ENCODE measurements around the gene NUDT9. TPM values are rescaled to one million over a fixed set of nuclear protein-coding genes. Genes with fewer than 3 reads are reported as not detected.
"Not testable (repeated sequence)": the region's sequence is repeated elsewhere in the genome, so short reads cannot be mapped to it uniquely, and the experiment has no call there.

The NUDT9 gene
- total and polyA plus RNA-seq, 8 donors = 22.1 to 64.4 (median 30.3) TPM

DNA sequence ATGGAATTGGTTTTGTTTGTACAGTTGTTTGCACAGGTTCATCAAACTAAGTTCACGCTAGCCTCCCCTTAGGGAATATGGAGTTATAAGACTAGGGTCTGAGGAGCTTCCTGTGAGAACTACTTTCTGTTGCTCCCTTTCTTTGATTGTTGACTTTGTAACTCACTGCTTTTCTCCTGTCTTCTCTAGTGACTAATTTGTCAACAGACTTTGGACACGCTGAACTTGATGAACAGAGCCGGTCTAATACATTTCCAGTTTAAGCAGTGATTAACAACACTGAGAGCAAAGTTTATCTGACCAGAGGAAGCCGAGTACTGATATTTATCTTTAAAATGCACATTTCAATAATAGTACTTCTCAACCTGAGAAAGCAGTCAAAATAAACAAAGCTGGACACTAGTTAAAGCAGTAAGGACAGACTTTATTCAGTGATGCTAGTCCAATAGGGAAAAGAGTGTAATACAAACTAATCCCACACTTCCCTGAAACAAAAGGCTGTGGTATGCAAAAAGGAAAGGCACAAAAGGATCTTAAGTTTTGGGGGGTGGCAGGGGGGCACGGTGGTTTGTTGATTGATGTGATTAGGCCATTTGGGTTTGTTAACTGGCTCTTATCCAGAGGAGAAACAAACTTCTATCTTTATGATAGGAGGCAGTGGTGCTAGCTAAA lies 2.7 kb upstream of the NUDT9 start:
- FAIRE-seq = no peak
- Histone ChIP-seq H3K4me1 (peaks cover 18 to 31% (median 22%) of the 10 kb centered on the region in 3 donors), H3K27ac (peak overlapping the region in 3 of 4 donors; percentile 12 to 51 (median 32)), H3K36me3 (no peaks in the 10 kb centered on the region), H3K4me3 (no peak overlapping the region), H3K27me3 (no peaks in the 10 kb centered on the region), H3K9me3 (no peaks in the 10 kb centered on the region)
- ATAC-seq = peak in 3 of 4 donors; percentile 5 to 33 (median 11)
- TF ChIP-seq, protein P1, sequence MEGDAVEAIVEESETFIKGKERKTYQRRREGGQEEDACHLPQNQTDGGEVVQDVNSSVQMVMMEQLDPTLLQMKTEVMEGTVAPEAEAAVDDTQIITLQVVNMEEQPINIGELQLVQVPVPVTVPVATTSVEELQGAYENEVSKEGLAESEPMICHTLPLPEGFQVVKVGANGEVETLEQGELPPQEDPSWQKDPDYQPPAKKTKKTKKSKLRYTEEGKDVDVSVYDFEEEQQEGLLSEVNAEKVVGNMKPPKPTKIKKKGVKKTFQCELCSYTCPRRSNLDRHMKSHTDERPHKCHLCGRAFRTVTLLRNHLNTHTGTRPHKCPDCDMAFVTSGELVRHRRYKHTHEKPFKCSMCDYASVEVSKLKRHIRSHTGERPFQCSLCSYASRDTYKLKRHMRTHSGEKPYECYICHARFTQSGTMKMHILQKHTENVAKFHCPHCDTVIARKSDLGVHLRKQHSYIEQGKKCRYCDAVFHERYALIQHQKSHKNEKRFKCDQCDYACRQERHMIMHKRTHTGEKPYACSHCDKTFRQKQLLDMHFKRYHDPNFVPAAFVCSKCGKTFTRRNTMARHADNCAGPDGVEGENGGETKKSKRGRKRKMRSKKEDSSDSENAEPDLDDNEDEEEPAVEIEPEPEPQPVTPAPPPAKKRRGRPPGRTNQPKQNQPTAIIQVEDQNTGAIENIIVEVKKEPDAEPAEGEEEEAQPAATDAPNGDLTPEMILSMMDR (IDR thresholded peaks at IDR 0.05) = no peak
- no peak for DNase-seq
- 3 to 7% methylated on average over 5 of the region's 5 CpGs for WGBS, 2 donors
- intact Hi-C loops (cut with DNase I) = no loop called here

DNA sequence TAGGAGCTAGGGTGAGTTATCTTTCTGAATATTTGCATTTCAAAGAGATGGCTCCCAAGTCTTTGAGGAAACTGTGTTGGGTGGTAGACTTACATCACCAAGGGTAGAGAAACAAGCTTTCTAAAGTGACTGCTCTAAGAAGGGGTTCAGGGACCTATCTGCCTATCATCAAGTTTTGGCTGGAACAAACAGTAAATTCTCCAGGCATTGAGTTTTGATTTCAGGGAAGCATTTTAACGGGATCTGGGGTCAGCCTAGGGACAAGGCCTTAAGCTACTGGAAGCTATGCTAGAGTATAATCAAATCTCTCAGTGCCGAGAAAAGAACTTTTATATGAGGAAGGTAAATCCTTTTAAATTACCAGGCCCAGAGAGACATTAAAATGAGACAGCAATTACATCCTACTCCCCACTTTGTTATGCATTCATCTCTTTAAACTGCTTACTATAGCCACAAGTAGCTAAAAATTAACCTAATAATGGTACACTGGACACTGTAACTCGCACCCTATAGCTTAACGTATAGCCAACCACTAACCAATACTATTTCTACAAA lies 2.0 kb upstream of the NUDT9 start:
- Histone ChIP-seq H3K36me3 (no peaks in the 10 kb centered on the region), H3K9me3 (no peaks in the 10 kb centered on the region), H3K4me3 (no peak overlapping the region), H3K4me1 (peaks cover 18 to 36% (median 28%) of the 10 kb centered on the region in 3 donors), H3K27ac (peak overlapping the region in 2 of 4 donors; percentile 0 to 32), H3K27me3 (no peaks in the 10 kb centered on the region)
- TF ChIP-seq, protein P1 (IDR thresholded peaks at IDR 0.05) = no peak
- ATAC-seq = no peak
- FAIRE-seq = no peak
- WGBS, 2 donors = 63 to 65% methylated on average over 4 of the region's 4 CpGs
- intact Hi-C loops (cut with DNase I) = no loop called here
- DNase-seq = no peak

DNA sequence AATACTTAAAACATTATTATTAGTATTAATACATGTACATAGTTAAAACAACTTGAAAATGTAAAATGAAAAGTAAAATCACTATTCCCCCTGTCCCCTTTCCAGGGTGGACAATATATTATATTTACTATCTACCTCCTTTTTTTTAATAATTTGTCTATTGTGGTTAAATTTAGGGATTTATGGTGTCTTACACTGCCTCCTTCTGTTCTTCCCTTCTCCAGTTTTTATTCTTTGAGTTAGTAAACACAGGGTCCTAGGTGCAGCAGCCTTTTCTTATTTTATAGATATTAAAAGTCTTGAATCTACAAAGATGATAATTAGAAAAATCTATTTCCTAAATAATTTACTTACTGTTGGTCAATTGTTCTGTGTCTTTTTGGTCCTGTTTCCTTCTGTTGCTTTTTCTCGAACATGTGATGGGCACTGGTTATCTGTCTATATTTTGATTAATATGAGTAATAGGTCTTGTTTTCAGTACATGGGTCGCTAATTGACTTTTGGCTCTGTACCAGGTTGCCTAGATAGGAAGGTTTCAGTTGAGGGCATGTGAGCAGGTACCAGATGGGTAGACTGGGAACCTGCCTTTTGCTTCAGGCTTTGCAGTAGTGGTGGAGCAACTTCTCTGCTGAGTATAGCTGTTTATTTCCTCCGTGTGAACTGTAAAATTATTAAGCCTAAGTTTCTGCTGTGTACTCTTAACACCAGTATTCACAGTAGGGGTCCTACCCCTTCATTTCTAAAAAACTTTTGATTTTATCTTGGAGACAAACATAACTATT lies 1.1 kb downstream of the NUDT9 start:
- FAIRE-seq = no peak
- peaks cover 40 to 53% (median 47%) of the 10 kb centered on the region in 3 donors for H3K4me1 ChIP-seq
- H3K27ac ChIP-seq = peak overlapping the region; percentile 76 to 94 (median 89)
- ATAC-seq = peak; percentile 23 to 52 (median 38)
- intact Hi-C loops (cut with DNase I) = no loop called here
- peak overlapping the region; percentile 64 to 83 (median 71) for H3K4me3 ChIP-seq
- TF ChIP-seq, protein P1 (IDR thresholded peaks at IDR 0.05) = no peak
- H3K9me3 ChIP-seq = no peaks in the 10 kb centered on the region
- H3K27me3 ChIP-seq = no peaks in the 10 kb centered on the region
- no peaks in the 10 kb centered on the region for H3K36me3 ChIP-seq
- peak in 3 of 6 donors; percentile 13 to 44 (median 18) for DNase-seq
- WGBS, 2 donors = 0 to 4% methylated on average over 3 of the region's 3 CpGs

DNA sequence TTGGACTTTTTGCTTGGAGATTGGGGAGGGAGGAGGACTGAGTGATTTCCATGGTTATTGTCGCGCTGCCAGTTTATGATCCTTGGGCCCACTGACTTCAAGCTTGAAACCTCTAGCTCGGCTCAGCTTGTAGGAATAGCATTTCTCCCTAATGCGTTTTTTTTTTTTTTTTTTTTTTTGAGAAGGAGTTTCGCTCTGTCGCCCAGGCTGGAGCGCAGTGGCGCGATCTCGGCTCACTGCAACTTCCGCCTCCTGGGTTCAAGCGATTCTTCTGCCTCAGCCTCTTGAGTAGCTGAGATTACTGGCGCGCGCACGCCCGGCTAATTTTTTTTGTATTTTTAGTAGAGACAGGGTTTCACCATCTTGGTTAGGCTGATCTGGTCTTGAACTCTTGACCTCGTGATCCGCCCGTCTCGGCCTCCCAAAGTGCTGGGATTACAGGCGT lies 1.7 kb downstream of the NUDT9 start:
- H3K36me3 ChIP-seq; FAIRE-seq; H3K27me3 ChIP-seq; ATAC-seq; intact Hi-C loops (cut with DNase I); H3K9me3 ChIP-seq; DNase-seq: not testable (repeated sequence)
- 53 to 61% methylated on average over 20 to 22 of the region's 22 CpGs for WGBS, 2 donors
- H3K4me3 ChIP-seq = peak overlapping the region in 3 of 4 donors; percentile 64 to 72 (median 70)
- H3K27ac ChIP-seq = peak overlapping the region in 2 of 4 donors; percentile 94
- H3K4me1 ChIP-seq = peaks cover 40 to 52% (median 47%) of the 10 kb centered on the region in 3 donors

DNA sequence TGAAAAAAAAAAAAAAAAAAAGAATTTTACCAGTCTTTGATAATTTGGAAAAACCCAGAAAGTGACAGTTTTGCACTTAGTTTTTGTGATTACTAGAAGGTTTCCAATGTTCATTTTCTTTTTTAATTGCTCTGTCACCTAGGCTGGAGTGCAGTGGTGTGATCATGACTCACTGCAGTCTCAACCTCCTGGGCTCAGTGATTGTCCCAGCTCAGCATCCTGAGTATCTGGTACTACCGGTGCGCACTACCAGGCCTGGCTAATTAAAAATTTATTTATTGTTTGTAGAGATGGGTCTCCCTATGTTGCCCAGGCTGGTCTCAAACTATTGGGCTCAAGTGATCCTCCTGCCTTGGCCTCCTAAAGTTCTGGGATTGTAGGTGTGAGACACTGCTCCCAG lies 3.3 kb downstream of the NUDT9 start:
- 82 to 87% methylated on average over 2 of the region's 2 CpGs for WGBS, 2 donors
- Histone ChIP-seq H3K4me1 (peaks cover 30 to 41% (median 39%) of the 10 kb centered on the region in 3 donors), H3K27me3 (no peaks in the 10 kb centered on the region), H3K4me3 (no peak overlapping the region), H3K9me3 (no peaks in the 10 kb centered on the region), H3K36me3 (no peaks in the 10 kb centered on the region), H3K27ac (no peak overlapping the region)
- DNase-seq (no peak), FAIRE-seq (no peak), ATAC-seq (no peak)
- intact Hi-C loops (cut with DNase I) = no loop called here
- TF ChIP-seq, protein P1 (IDR thresholded peaks at IDR 0.05) = no peak
